ENCODE data around the gene SLC47A1. TPM values are rescaled to one million over a fixed set of nuclear protein-coding genes. Genes with fewer than 3 reads are reported as not detected.
A peak's percentile ranks its signal among the peaks of the same experiment; 100 is the strongest.

Gene SLC47A1
- total RNA-seq, 1 donor from 2014 or later, result 1.1 TPM

- DNase-seq (ENCODE audit: low spot score, unreplicated experiment), result no peak
- TF ChIP-seq, protein P1, sequence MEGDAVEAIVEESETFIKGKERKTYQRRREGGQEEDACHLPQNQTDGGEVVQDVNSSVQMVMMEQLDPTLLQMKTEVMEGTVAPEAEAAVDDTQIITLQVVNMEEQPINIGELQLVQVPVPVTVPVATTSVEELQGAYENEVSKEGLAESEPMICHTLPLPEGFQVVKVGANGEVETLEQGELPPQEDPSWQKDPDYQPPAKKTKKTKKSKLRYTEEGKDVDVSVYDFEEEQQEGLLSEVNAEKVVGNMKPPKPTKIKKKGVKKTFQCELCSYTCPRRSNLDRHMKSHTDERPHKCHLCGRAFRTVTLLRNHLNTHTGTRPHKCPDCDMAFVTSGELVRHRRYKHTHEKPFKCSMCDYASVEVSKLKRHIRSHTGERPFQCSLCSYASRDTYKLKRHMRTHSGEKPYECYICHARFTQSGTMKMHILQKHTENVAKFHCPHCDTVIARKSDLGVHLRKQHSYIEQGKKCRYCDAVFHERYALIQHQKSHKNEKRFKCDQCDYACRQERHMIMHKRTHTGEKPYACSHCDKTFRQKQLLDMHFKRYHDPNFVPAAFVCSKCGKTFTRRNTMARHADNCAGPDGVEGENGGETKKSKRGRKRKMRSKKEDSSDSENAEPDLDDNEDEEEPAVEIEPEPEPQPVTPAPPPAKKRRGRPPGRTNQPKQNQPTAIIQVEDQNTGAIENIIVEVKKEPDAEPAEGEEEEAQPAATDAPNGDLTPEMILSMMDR (IDR thresholded peaks at IDR 0.05; ENCODE audit: unreplicated experiment), result no peak
- Mint-ChIP-seq H3K4me3 (ENCODE audit: low read depth) (no peak overlapping the region), H3K27me3 (peaks cover 52% of the 10 kb centered on the region), H3K4me1 (ENCODE audit: low read depth) (peaks cover 26% of the 10 kb centered on the region), H3K9me3 (ENCODE audit: low read depth) (no peaks in the 10 kb centered on the region), H3K27ac (peak overlapping the region; percentile 24), H3K36me3 (ENCODE audit: insufficient read depth) (no peaks in the 10 kb centered on the region)
Observed at GRCh38 chr17:19538095-19539039, 4.7 kb downstream of the SLC47A1 start.

- no peaks in the 10 kb centered on the region for H3K9me3 Mint-ChIP-seq (ENCODE audit: low read depth)
- peaks cover 26% of the 10 kb centered on the region for H3K4me1 Mint-ChIP-seq (ENCODE audit: low read depth)
- H3K27ac Mint-ChIP-seq, result peak overlapping the region; percentile 59
- TF ChIP-seq, protein P1 (IDR thresholded peaks at IDR 0.05; ENCODE audit: unreplicated experiment), result no peak
- peaks cover 54% of the 10 kb centered on the region for H3K27me3 Mint-ChIP-seq
- no peak for DNase-seq (ENCODE audit: low spot score, unreplicated experiment)
- H3K36me3 Mint-ChIP-seq (ENCODE audit: insufficient read depth), result no peaks in the 10 kb centered on the region
- no peak overlapping the region for H3K4me3 Mint-ChIP-seq (ENCODE audit: low read depth)
Observed at GRCh38 chr17:19539040-19539399, 5.4 kb downstream of the SLC47A1 start.

DNA sequence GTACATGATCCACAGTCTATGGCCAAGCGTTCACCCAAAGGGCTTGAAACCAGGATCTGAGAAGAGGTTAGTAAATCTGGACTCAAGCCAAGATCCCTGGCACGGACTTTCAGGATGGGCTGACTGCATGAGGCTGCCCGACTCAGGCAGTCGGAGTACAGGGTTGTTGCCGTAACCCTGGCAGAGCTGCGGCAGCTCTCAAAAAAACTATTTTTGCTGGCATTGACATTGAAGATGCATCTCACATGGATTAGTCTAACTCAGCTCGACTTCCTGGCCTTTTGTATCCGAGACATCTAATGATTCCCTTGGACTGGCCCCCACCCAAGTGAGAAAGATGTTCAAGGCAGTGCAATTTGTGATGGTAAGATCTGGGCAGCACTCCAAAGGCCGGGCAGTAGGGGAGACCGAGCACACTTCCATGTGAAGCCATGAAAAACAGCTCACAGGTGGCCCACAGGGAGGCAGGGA, 6.2 kb downstream of the SLC47A1 start:
- Mint-ChIP-seq H3K27ac (no peak overlapping the region), H3K9me3 (ENCODE audit: low read depth) (no peaks in the 10 kb centered on the region), H3K4me1 (ENCODE audit: low read depth) (peaks cover 23% of the 10 kb centered on the region), H3K36me3 (ENCODE audit: insufficient read depth) (no peaks in the 10 kb centered on the region), H3K4me3 (ENCODE audit: low read depth) (no peak overlapping the region), H3K27me3 (peaks cover 51% of the 10 kb centered on the region)
- TF ChIP-seq, protein P1 (IDR thresholded peaks at IDR 0.05; ENCODE audit: unreplicated experiment), result no peak
- no peak for DNase-seq (ENCODE audit: low spot score, unreplicated experiment)

GRCh38 chr17:19540706-19541370, 7.2 kb downstream of the SLC47A1 start:
- Mint-ChIP-seq H3K4me3 (ENCODE audit: low read depth) (no peak overlapping the region), H3K9me3 (ENCODE audit: low read depth) (no peaks in the 10 kb centered on the region), H3K27me3 (peaks cover 50% of the 10 kb centered on the region), H3K36me3 (ENCODE audit: insufficient read depth) (no peaks in the 10 kb centered on the region), H3K27ac (no peak overlapping the region), H3K4me1 (ENCODE audit: low read depth) (peaks cover 23% of the 10 kb centered on the region)
- TF ChIP-seq, protein P1 (IDR thresholded peaks at IDR 0.05; ENCODE audit: unreplicated experiment), result no peak
- no peak for DNase-seq (ENCODE audit: low spot score, unreplicated experiment)

DNA sequence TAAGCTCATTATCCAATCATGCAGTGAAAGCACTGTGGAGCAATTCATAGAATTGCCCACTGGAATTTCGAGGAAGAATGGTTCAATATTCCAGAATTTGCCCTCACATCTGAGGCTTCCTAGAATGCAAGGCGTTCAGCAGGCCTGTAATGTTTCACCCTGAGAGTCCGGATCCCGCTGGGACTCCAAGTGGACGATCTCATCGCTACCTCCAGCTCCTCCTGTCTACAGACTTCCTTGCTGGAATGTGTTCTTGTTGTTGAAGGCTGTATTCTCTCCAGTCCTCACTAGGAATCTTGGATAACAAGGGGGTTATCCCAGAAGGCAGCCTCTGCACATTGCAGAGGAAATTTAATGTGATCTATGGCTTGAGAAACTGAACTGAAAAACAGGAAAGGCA, 7.8 kb downstream of the SLC47A1 start:
- Mint-ChIP-seq H3K27me3 (peaks cover 47% of the 10 kb centered on the region), H3K4me1 (ENCODE audit: low read depth) (peaks cover 27% of the 10 kb centered on the region)
- no peak for DNase-seq (ENCODE audit: low spot score, unreplicated experiment)

More for the DNA sequence above, 7.8 kb downstream of the SLC47A1 start:
- TF ChIP-seq, protein P1 (IDR thresholded peaks at IDR 0.05; ENCODE audit: unreplicated experiment), result no peak
- Mint-ChIP-seq H3K27ac (no peak overlapping the region), H3K4me3 (ENCODE audit: low read depth) (no peak overlapping the region), H3K36me3 (ENCODE audit: insufficient read depth) (no peaks in the 10 kb centered on the region), H3K9me3 (ENCODE audit: low read depth) (no peaks in the 10 kb centered on the region)

Data from progenitor cell of endocrine pancreas (in vitro differentiated cells).